GM19328 (cell line): ENCODE data around the gene JAM3.
"Not testable (repeated sequence)": the region's sequence is repeated elsewhere in the genome, so short reads cannot be mapped to it uniquely, and the experiment has no call there.

Experiments
- ATAC-seq: cut with Tn5 transposase; IDR thresholded peaks from one replicate; pipeline ENCODE4 v1.9.1; 2021; ENCODE audit warnings: mild to moderate bottlenecking, moderate library complexity; ENCODE audit not compliant: unreplicated experiment

The JAM3 gene

GRCh38 chr11:134098566-134099184 lies 29.8 kb downstream of the JAM3 start:
- no peak for ATAC-seq

GRCh38 chr11:134100171-134100570 lies 31.3 kb downstream of the JAM3 start:
- ATAC-seq: no peak

DNA sequence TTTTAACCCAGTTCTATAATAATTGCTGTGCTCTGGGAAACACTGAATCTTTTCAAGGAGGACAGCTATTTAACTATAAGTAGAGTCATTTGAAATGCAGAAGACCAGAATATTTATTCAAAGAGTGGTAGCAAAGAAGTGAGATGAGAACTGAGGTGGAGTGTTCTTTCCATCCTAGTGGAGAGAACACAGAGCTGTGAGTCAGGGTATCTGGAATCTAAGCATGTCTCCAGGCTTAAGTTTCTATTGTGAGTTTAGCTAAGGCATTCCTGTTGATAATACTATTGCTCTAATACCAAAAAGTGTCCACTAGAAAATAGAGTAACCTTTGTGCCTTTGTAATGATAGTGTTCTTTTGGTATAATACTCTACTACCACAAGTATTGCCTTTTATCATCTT lies 32.4 kb downstream of the JAM3 start:
- no peak for ATAC-seq

DNA sequence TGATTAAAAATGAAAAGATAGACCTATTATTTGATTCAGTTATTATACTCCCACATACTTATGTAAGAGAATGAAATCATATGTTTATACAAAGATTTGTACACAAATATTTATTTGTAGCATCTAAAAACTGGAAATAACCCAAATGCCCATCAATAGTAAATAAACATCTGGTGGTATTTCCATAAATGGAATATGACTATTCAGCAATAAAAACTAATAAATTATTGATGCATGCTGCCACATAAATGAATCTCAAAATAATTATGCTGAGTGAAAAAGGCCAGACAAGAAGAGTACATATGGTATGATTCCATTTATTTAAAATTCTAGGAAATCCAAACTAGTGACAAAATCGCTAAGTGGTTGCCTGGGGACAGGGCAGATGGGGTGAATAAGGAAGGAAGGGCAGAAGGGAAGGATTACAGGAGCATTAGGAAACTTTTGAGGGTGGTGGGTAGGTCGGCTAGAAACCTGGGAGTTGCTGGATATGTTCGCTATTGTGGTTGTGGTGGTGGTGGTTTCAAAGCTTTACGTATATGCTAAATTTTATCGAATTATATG lies 41.5 kb downstream of the JAM3 start:
- ATAC-seq: no peak

DNA sequence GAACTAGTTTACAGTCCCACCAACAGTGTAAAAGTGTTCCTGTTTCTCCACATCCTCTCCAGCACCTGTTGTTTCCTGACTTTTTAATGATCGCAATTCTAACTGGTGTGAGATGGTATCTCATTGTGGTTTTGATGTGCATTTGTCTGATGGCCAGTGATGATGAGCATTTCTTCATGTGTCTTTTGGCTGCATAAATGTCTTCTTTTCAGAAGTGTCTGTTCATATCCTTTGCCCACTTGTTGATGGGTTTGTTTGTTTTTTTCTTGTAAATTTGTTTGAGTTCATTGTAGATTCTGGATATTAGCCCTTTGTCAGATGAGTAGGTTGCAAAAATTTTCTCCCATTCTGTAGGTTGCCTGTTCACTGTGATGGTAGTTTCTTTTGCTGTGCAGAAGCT lies 44.9 kb downstream of the JAM3 start:
- not testable (repeated sequence) for ATAC-seq

GRCh38 chr11:134116210-134116609 lies 47.3 kb downstream of the JAM3 start:
- no peak for ATAC-seq

- no peak for ATAC-seq
Measured at GRCh38 chr11:134118006-134118405, 49.1 kb downstream of the JAM3 start.

DNA sequence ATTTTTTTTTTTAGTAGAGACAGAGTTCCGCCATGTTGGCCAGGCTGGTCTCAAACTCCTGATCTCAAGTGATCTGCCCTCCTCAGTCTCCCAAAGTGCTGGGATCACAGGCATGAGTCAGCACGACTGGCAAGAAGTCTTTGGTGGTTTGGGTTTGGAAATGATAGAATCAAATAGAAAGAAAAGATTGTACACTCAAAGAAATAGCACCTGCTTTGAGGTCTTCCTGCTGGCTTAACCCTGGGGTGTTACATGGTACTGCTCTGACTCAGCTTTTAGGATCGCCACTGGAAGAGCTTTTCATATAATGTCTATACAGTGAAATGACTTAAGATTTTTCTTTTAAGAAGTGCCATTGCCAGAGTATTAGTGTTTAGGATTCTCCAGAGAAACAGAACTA lies 50.2 kb downstream of the JAM3 start:
- ATAC-seq: no peak

DNA sequence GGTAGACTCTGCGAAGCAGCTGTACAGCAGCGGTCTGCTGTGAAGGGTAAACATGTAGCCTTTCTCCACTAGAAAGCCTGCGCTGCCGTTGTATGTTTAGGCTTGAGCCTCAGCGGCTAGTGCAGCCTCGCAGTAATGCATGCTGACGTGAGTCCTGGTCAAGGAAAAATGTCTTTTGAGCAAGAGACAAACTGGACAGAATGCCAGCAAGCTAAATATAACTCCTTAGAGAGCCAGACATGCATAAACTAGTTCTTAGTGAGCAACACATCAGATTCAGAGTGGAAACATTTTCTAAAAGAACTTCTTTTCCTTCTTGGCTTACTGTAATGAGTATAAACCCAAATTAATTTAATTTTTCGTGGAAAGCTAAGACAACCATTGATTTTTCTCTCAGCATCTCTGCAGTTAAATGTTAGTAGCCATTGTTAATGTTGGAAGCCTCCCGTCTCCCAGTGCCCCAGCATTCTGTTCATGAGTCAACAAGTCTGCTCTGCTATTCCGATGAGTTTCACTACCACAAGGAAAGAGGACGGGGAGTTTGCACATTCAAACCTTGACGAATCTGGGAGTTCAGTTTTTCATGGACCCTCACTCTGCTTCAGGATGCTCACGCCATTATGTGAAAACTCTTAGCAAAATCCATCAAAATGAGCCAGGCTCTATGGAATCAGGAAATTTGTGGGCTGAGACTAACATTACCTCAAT lies 51.4 kb downstream of the JAM3 start:
- ATAC-seq: no peak

GRCh38 chr11:134120921-134121526 lies 52.2 kb downstream of the JAM3 start:
- ATAC-seq: no peak

DNA sequence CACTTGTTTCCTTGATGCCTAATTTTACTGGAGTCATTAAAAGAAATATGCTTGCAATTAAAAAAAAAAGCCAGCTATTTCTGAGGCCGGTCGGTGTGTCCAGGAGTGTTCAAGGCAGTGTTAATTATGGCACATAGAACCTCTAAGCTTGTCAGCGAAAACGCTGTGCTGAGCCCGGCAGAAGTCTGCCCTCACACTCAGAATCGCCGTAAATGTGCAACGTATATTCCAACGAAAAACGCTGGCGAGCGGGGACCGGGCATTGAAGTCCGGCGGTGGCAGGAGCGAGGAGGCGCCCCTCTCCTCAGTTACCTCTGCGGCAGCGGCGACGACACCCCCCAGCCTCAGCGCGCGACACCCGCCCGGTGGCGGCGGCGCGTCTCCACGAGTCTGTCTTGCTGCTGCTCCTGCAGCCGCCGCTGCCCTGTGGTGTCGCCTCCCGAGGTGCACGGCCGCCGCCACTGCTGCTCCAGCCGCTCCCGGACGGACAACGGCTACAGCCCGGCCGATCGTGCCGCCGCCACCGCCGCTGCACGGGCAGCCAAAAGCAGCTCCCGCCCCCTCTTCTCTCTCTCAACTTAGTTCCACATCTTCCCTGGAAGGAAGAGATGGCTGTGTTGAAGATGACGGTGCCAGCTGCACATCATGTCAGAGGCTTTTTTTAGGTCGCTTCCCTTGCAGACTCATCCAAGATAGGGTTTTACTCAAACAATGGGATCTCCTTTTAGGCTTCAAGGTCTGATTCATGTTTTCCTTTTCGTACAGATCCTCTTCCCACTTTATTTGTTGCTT lies 56.0 kb downstream of the JAM3 start:
- ATAC-seq: no peak

- no peak for ATAC-seq
Measured at GRCh38 chr11:134125507-134125906, 56.6 kb downstream of the JAM3 start.

DNA sequence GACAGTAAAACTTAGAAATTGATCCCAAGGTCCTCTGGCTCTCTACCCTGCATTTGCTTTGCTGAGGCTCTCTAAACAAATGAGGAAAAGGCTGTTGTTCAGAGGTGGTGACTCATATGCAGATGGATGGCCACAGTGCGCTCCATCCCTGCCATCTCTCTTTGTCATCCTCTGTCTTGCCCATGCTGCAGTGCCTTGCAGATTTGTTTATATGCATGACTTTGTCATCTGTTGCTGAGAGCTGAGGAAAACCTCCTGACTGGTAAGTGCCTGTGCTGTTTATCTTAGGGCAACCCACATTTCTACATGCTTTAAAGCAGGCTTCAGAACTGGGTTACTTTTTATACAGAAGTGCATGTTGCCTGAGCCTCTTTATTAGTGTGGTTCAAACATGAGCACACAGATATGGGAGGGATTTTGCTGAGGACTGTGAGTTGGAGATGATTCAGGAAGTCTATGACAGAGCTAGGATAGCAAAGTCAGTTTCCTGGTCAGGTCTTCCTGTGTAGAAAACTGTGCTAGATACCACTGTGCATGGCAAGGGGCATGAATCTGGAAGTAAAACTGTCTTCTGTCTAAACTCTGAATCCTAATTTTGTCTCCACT lies 57.4 kb downstream of the JAM3 start:
- ATAC-seq: no peak

DNA sequence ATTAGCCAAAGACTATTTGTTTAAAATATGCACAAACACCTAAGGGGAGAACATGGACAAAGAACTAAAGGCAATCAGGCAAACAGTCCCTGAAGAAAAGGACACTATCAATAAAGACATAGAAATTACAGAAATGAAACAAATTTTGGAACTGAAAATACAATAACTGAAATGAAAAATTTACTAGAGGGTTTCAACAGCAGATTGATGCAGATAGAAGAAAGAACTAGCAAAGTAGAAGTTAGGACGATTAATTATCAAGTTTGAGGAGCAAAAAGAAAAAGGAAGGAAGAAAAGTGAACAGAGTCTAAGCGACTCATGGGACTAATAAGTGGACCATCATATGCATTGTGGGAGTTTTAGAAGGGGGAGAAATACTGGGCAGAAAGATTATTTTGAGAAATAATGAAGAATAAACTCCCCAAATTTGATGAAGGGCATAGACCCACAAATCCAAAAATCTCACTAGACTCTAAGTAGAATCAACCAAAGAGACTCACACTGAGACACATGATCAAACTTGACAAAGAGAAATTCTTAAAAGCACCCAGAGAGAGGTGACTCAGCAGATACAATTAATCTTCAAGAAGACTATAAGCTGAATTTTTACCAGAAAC lies 62.9 kb downstream of the JAM3 start:
- no peak for ATAC-seq

GRCh38 chr11:134132808-134133207 lies 63.9 kb downstream of the JAM3 start:
- ATAC-seq: no peak

DNA sequence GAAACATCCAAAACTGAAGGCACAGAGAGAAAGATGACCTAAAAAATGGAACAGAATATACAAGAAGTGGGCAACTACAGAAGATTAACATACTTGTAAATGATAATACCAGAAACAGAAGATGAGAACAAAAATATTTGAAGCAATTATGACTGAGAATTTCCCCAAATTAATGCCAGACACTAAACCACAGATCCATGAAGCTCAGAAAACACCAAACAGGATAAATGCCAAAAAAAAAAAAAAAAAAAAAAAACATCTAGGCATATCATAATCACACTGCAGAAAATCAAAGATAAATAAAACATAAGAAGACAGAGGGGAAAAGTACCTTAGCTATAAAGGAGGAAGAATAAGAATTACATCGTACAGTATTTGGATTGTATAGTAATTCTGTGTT lies 65.3 kb downstream of the JAM3 start:
- no peak for ATAC-seq

GRCh38 chr11:134138376-134138775 lies 69.5 kb downstream of the JAM3 start:
- ATAC-seq: no peak

- no peak for ATAC-seq
Measured at GRCh38 chr11:134139303-134139872, 70.5 kb downstream of the JAM3 start.

DNA sequence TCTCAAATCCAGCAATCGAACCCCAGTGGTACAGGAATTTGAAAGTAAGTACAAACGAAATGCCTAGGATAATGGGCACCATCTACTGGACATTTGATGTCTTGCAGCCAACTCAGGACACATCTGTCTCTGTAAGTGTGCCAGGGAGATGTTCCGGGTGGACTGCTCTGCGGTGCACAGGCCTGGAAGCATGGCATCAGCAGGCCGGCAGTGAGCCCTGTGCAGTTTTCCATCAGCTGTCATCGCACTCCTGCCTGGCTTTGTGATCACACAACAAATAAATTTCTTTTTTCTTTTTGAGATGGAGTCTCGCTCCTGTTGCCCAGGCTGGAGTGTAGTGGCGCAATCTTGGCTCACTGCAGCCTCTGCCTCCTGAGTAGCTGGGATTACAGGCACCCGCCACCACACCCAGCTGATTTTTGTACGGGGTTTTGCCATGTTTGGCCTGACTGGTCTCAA lies 71.0 kb downstream of the JAM3 start:
- no peak for ATAC-seq

GRCh38 chr11:134140961-134141490 lies 72.2 kb downstream of the JAM3 start:
- no peak for ATAC-seq
